ENCODE measurements around the gene KCNJ8. TPM values are rescaled to one million over a fixed set of nuclear protein-coding genes. Genes with fewer than 3 reads are reported as not detected.

KCNJ8 gene
- total RNA-seq, 4 donors from 2014 or later, result 6.1 to 44.9 (median 13.0) TPM

DNA sequence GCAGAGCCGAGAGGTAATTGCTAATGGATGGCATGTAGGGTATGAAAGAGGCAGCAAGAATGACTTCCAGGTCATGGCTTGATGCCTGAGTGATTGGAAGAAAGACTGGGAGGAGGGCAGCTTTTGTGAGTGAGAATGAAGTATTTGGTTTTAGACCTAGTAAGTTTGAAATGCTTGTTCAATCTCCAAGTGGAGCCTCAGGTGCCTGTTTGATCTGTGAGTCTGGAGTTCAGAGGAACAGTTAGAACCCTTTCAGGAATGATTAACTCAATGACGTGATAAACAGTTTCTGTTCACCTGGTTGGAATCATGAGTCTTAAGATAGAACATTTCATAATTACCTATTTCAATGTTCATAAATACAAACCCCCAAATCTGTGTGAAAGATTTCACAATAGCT, 10.4 kb downstream of the KCNJ8 start:
- TF ChIP-seq, protein P1, sequence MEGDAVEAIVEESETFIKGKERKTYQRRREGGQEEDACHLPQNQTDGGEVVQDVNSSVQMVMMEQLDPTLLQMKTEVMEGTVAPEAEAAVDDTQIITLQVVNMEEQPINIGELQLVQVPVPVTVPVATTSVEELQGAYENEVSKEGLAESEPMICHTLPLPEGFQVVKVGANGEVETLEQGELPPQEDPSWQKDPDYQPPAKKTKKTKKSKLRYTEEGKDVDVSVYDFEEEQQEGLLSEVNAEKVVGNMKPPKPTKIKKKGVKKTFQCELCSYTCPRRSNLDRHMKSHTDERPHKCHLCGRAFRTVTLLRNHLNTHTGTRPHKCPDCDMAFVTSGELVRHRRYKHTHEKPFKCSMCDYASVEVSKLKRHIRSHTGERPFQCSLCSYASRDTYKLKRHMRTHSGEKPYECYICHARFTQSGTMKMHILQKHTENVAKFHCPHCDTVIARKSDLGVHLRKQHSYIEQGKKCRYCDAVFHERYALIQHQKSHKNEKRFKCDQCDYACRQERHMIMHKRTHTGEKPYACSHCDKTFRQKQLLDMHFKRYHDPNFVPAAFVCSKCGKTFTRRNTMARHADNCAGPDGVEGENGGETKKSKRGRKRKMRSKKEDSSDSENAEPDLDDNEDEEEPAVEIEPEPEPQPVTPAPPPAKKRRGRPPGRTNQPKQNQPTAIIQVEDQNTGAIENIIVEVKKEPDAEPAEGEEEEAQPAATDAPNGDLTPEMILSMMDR (IDR thresholded peaks at IDR 0.05), result no peak
- no peak for TF ChIP-seq POLR2A (IDR thresholded peaks at IDR 0.05)
- intact Hi-C loops (cut with DNase I; ENCODE audit: low total_unique reads), result no loop called here

DNA sequence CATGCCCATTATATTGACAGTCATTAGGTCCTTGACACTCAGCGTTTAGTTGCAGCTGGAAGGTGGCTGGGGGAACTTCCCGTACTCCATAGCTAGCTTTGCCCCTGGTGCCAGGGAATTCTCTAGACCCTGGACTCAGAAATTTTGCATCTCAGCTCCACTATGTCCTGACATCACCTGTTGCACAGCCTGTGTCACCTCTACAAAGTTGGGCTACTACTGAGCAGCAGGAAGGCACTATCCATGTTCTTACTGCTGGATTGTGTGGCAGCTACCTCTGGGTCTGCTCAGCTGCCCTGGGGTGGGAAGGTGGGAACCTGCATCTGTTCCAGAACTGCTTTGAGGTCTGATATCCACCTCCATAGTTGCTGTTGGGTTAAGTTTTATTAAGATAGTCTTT, 11.0 kb downstream of the KCNJ8 start:
- Histone ChIP-seq H3K4me3 (no peak overlapping the region), H3K9me3 (no peaks in the 10 kb centered on the region), H3K36me3 (no peaks in the 10 kb centered on the region), H3K4me1 (no peaks in the 10 kb centered on the region), H3K27ac (no peak overlapping the region), H3K27me3 (no peaks in the 10 kb centered on the region)
- DNase-seq, result no peak
- no peak for TF ChIP-seq POLR2A (IDR thresholded peaks at IDR 0.05)
- TF ChIP-seq, protein P1 (IDR thresholded peaks at IDR 0.05), result no peak
- intact Hi-C loops (cut with DNase I; ENCODE audit: low total_unique reads), result no loop called here

More for the DNA sequence above, 10.4 kb downstream of the KCNJ8 start:
- DNase-seq, result no peak
- no peak overlapping the region for H3K4me3 ChIP-seq
- no peak overlapping the region for H3K27ac ChIP-seq
- no peaks in the 10 kb centered on the region for H3K36me3 ChIP-seq
- no peaks in the 10 kb centered on the region for H3K9me3 ChIP-seq
- H3K27me3 ChIP-seq, result no peaks in the 10 kb centered on the region
- no peaks in the 10 kb centered on the region for H3K4me1 ChIP-seq

DNA sequence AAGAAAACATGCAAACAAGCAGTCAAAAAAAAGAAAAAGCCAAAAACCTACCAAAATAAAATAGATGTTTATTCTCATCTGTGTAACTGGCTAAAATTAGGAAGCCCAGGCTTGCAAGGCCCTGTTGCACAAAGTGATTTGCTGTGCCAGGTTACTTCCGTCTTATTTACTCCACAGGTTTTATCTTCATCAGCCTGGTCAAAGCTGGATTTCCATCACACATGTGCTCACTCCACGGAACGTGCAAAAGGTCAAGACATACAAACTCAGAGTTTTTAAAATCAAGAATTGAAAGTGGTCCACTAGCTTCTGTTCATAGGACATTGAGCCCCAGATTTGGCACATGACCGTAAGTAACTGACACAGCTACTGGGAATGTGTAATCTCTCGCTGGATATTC, 14.8 kb downstream of the KCNJ8 start:
- Histone ChIP-seq H3K4me1 (no peaks in the 10 kb centered on the region), H3K36me3 (no peaks in the 10 kb centered on the region), H3K4me3 (no peak overlapping the region), H3K9me3 (no peaks in the 10 kb centered on the region), H3K27ac (no peak overlapping the region), H3K27me3 (no peaks in the 10 kb centered on the region)
- TF ChIP-seq POLR2A (IDR thresholded peaks at IDR 0.05), result no peak
- TF ChIP-seq, protein P1 (IDR thresholded peaks at IDR 0.05), result no peak
- intact Hi-C loops (cut with DNase I; ENCODE audit: low total_unique reads), result no loop called here
- no peak for DNase-seq

DNA sequence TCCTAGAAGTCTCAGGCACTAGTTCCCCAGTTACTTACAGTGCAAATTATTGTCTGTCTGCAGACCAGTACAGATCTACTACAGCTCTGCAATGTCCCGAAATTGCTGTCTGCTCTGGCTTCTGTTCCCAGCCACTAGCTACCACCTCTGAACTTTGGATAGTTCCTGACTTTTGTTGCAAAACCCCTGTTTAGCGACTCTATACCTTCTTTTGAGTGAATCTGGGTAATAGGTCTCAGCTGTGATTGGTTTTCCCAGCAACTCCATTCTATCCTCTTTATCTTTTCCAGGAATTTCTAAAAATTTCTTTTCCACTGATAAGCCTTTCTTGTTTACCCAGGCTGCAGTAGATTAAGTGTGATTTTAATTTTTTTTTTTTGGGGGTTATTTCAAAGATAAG, 16.8 kb downstream of the KCNJ8 start:
- Histone ChIP-seq H3K27me3 (no peaks in the 10 kb centered on the region), H3K27ac (no peak overlapping the region), H3K9me3 (no peaks in the 10 kb centered on the region), H3K36me3 (no peaks in the 10 kb centered on the region), H3K4me3 (no peak overlapping the region), H3K4me1 (no peaks in the 10 kb centered on the region)
- intact Hi-C loops (cut with DNase I; ENCODE audit: low total_unique reads), result no loop called here
- no peak for DNase-seq
- no peak for TF ChIP-seq POLR2A (IDR thresholded peaks at IDR 0.05)
- TF ChIP-seq, protein P1 (IDR thresholded peaks at IDR 0.05), result no peak

DNA sequence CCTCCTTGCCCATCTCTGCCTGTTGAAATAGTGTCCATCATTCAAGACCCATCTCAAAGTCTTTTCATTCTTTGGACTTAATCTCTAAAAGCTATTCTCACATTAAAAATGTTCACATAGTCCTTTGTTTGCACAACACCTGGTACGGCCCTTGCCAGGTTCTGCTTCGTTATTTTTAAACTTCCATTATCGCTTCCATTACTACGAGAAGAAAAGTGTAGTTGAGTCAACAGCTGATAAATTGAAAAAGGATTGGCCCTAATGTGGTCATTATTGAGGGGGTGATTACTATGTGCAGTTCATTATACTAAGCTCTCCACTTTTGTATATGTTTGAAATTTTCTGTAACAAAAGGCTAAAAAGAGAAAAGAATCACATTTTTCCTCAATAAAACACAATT, 17.8 kb downstream of the KCNJ8 start:
- TF ChIP-seq POLR2A (IDR thresholded peaks at IDR 0.05), result no peak
- TF ChIP-seq, protein P1 (IDR thresholded peaks at IDR 0.05), result no peak
- H3K27me3 ChIP-seq, result no peaks in the 10 kb centered on the region
- H3K9me3 ChIP-seq, result no peaks in the 10 kb centered on the region
- no peaks in the 10 kb centered on the region for H3K4me1 ChIP-seq
- no peak for DNase-seq
- no peak overlapping the region for H3K4me3 ChIP-seq
- no peaks in the 10 kb centered on the region for H3K36me3 ChIP-seq
- intact Hi-C loops (cut with DNase I; ENCODE audit: low total_unique reads), result no loop called here
- H3K27ac ChIP-seq, result no peak overlapping the region

Measured in uterus (tissue), 4 donors.